IMR-90 (cell line): ENCODE data around the gene YEATS4. TPM values are rescaled to one million over a fixed set of nuclear protein-coding genes. Genes with fewer than 3 reads are reported as not detected.

Experiments used
- ATAC-seq: fragments of 200-7000 bp; cut with Tn5 transposase; 2 replicates; pipeline ENCODE4 v1.9.1; 2020; ENCODE audit warnings: low read depth, mild to moderate bottlenecking, moderate library complexity
- BruUV-seq: library from RNA; stranded (reverse); fragments of 400-500 nt; replicated peaks from 2 replicates; lab custom pipeline; 2021; lab: Mats Ljungman, UMichigan
- CTCF ChIA-PET: fragments of 300-600 bp; formaldehyde crosslinking; extraction: SDS; loops from one replicate; lab custom pipeline; 2021; ENCODE audit warnings: antibody characterized with exemption; lab: Yijun Ruan, JAX
- POLR2A ChIA-PET: fragments of 300-600 bp; sonication (Branson Sonifier 250); formaldehyde crosslinking; loops from one replicate; lab custom pipeline; 2022; ENCODE audit warnings: antibody characterized with exemption; ENCODE audit not compliant: unreplicated experiment; lab: Charles Lee
- DNase-seq: peaks from one replicate; pipeline ENCODE4 v3.0.0; 2013
- H2AFZ ChIP-seq: replicated peaks from 2 replicates; pipeline ENCODE3; 2013; ENCODE audit warnings: low read length, mild to moderate bottlenecking; ENCODE audit not compliant: poor library complexity
- H2AK5ac ChIP-seq: 2 replicates; pipeline ENCODE4 v1.6.1; 2013; ENCODE audit warnings: low read depth, low read length, inconsistent platforms
- H2AK9ac ChIP-seq: replicated peaks from 2 replicates; pipeline ENCODE3; 2013; ENCODE audit warnings: mild to moderate bottlenecking, low read depth, low read length, moderate library complexity; ENCODE audit not compliant: poor library complexity
- H2BK120ac ChIP-seq: 2 replicates; pipeline ENCODE4 v1.6.1; 2013; ENCODE audit warnings: low read depth, low read length, inconsistent platforms
- H2BK15ac ChIP-seq: 3 replicates; pipeline ENCODE4 v1.6.1; 2013; ENCODE audit warnings: low read depth, low read length, inconsistent platforms
- H2BK20ac ChIP-seq: 2 replicates; pipeline ENCODE4 v1.6.1; 2013; ENCODE audit warnings: low read depth, mild to moderate bottlenecking, inconsistent platforms, low read length, moderate library complexity
- H2BK5ac ChIP-seq: 2 replicates; pipeline ENCODE4 v1.6.1; 2013; ENCODE audit warnings: mild to moderate bottlenecking, low read depth, low read length, inconsistent platforms; ENCODE audit not compliant: poor library complexity, severe bottlenecking
- H3K14ac ChIP-seq: replicated peaks from 2 replicates; pipeline ENCODE4 v1.6.1; 2013; ENCODE audit warnings: low read depth, low read length, inconsistent platforms
- H3K18ac ChIP-seq: 2 replicates; pipeline ENCODE4 v1.6.1; 2013; ENCODE audit warnings: low read depth, low read length, control low read depth
- H3K23ac ChIP-seq: 2 replicates; pipeline ENCODE4 v1.6.1; 2013; ENCODE audit warnings: low read depth, low read length, inconsistent platforms
- H3K27ac ChIP-seq: 2 replicates; pipeline ENCODE4 v1.5.1; 2013; ENCODE audit warnings: mild to moderate bottlenecking, control low read depth, low read length; ENCODE audit not compliant: insufficient read depth
- H3K27me3 ChIP-seq: 2 replicates; pipeline ENCODE4 v1.6.1; 2013; ENCODE audit warnings: low read length; ENCODE audit not compliant: control insufficient read depth, insufficient read depth
- H3K36me3 ChIP-seq: 2 replicates; pipeline ENCODE4 v1.6.1; 2013; ENCODE audit warnings: low read length, mixed read lengths; ENCODE audit not compliant: control insufficient read depth, insufficient read depth
- H3K4ac ChIP-seq: 2 replicates; pipeline ENCODE4 v1.6.1; 2013; ENCODE audit warnings: low read depth, low read length, inconsistent platforms
- H3K4me1 ChIP-seq: 2 replicates; pipeline ENCODE4 v1.6.1; 2013; ENCODE audit warnings: low read length, mixed read lengths; ENCODE audit not compliant: control insufficient read depth, insufficient read depth
- H3K4me2 ChIP-seq: 2 replicates; pipeline ENCODE4 v1.6.1; 2013; ENCODE audit warnings: low read depth, mild to moderate bottlenecking, control low read depth, low read length, moderate library complexity
- H3K4me3 ChIP-seq: 2 replicates; pipeline ENCODE4 v1.5.1; 2013; ENCODE audit warnings: low read depth, mild to moderate bottlenecking, control low read depth, low read length, moderate library complexity; ENCODE audit not compliant: insufficient read depth
- H3K56ac ChIP-seq: 2 replicates; pipeline ENCODE4 v1.6.1; 2013; ENCODE audit warnings: low read length, inconsistent platforms; ENCODE audit not compliant: insufficient read depth; ENCODE audit errors: extremely low read depth
- H3K79me1 ChIP-seq, 2 experiments: 2 replicates each; pipeline ENCODE4 v1.6.1; 2013; ENCODE audit warnings: low read length in 2 of 2, inconsistent platforms in 1 of 2, low read depth in 1 of 2
- H3K9ac ChIP-seq: 2 replicates; pipeline ENCODE4 v1.6.1; 2013; ENCODE audit warnings: low read depth, low read length, control low read depth
- H3K9me1 ChIP-seq: 2 replicates; pipeline ENCODE4 v1.6.1; 2013; ENCODE audit warnings: low read length, inconsistent platforms; ENCODE audit not compliant: insufficient read depth
- H3K9me3 ChIP-seq: 2 replicates; pipeline ENCODE4 v1.6.1; 2013; ENCODE audit warnings: low read length; ENCODE audit not compliant: control insufficient read depth, insufficient read depth
- H4K20me1 ChIP-seq: 2 replicates; pipeline ENCODE4 v1.6.1; 2013; ENCODE audit warnings: low read length, inconsistent platforms; ENCODE audit not compliant: insufficient read depth
- H4K5ac ChIP-seq: 2 replicates; pipeline ENCODE4 v1.6.1; 2013; ENCODE audit warnings: mild to moderate bottlenecking, low read depth, low read length, control low read depth
- H4K8ac ChIP-seq, 2 experiments: 2 replicates each; pipeline ENCODE4 v1.6.1; 2013; ENCODE audit warnings: low read depth in 2 of 2, low read length in 2 of 2, control low read depth in 1 of 2, inconsistent platforms in 1 of 2
- H4K91ac ChIP-seq: 2 replicates; pipeline ENCODE4 v1.6.1; 2013; ENCODE audit warnings: low read depth, low read length, inconsistent platforms; ENCODE audit not compliant: insufficient read depth
- BHLHE40 ChIP-seq: fragments of 150-350 bp; IDR thresholded peaks from 2 replicates; pipeline ENCODE4 v1.6.1; 2016; ENCODE audit warnings: mild to moderate bottlenecking, low read depth, low read length
- CHD1 ChIP-seq: IDR thresholded peaks from 2 replicates; pipeline ENCODE4 v1.6.1; 2012; ENCODE audit warnings: low read depth, low read length, improper control_type of control experiment
- RCOR1 ChIP-seq: IDR thresholded peaks from 2 replicates; pipeline ENCODE4 v1.6.1; 2012; ENCODE audit warnings: mild to moderate bottlenecking, low read length, improper control_type of control experiment; ENCODE audit not compliant: insufficient replicate concordance
- RFX5 ChIP-seq: IDR thresholded peaks from 2 replicates; pipeline ENCODE4 v1.8.0; 2012; ENCODE audit warnings: low read depth, mild to moderate bottlenecking, low read length, moderate library complexity
- USF2 ChIP-seq: fragments of 150-350 bp; IDR thresholded peaks from 2 replicates; pipeline ENCODE4 v1.6.1; 2017; ENCODE audit warnings: mild to moderate bottlenecking, antibody characterized with exemption, low read length, low read depth
- WGBS, 2 experiments: methylation state at CpG; one replicate each; pipeline versions ENCODE4 v1.1.5 to v1.1.7; 2013; ENCODE audit warnings: missing lambda C conversion rate in 2 of 2; ENCODE audit not compliant: insufficient read length in 1 of 2; ENCODE audit errors: extremely low coverage in 2 of 2; 5-methylcytosine and 5-hydroxymethylcytosine counted together
- dilution Hi-C: fragments of 300-500 bp; cut with HindIII; formaldehyde crosslinking; loops from one replicate; pipeline ENCODE4 v1.14.3; 2018; ENCODE audit warnings: low sequenced_read_pairs; ENCODE audit not compliant: unreplicated experiment
- in situ Hi-C: fragments of 300-500 bp; cut with MboI; formaldehyde crosslinking; loops from 3 replicates; pipeline ENCODE4 v1.14.3; 2019; ENCODE audit warnings: low sequenced_read_pairs, inconsistent platforms, mixed read lengths
- intact Hi-C: fragments of 100-400 bp; cut with micrococcal nuclease; formaldehyde crosslinking; loops from 2 replicates; pipeline ENCODE4 v1.10.0; 2022
- polyA plus RNA-seq, 3 experiments: library from polyadenylated mRNA; depleted of rRNA; stranded (reverse); fragments of >200 nt; gene quantifications; 2 replicates each; pipeline ENCODE4 v1.2.3, GENCODE V29; 2012; ENCODE audit warnings: low replicate concordance in 1 of 3
- total RNA-seq: library from RNA; depleted of rRNA; stranded (reverse); fragments of >200 nt; gene quantifications from 2 replicates; pipeline ENCODE4 v1.2.3, GENCODE V29; 2012

YEATS4 gene
- total and polyA plus RNA-seq, 2 of the 4 experiments (the other 2 are of a cell fraction): 6.9 to 15.1 TPM

GRCh38 chr12:69332815-69333358 is 26.7 kb upstream of the YEATS4 start:
- WGBS, 2 experiments: 62% methylated on average over 2 of the region's 6 CpGs; no CpG with 5 or more reads in 1 of the 2 experiments
- H3K4me1 ChIP-seq: 0 out of 2 replicates have a peak, but pooled peaks cover 2% of the 10 kb centered on the region
- H3K27ac ChIP-seq: no peak overlapping the region
- H2AFZ ChIP-seq: no peak overlapping the region
- H3K4ac ChIP-seq: no peak overlapping the region
- H3K36me3 ChIP-seq: no peaks in the 10 kb centered on the region
- no peak overlapping the region for H4K5ac ChIP-seq
- no peak overlapping the region for H2BK5ac ChIP-seq
- H3K9ac ChIP-seq: no peak overlapping the region
- no peak overlapping the region for H2AK9ac ChIP-seq
- TF ChIP-seq RCOR1 (no peak), CHD1 (no peak), RFX5 (no peak), BHLHE40 (no peak), USF2 (no peak)
- in situ Hi-C loops (loop anchor here (25.0 kb wide), 1 partner anchor 404 kb away; the partner anchor contains the start of gene RAB3IP), intact Hi-C loops (no loop called here), dilution Hi-C loops (no loop called here)
- H4K20me1 ChIP-seq: no peaks in the 10 kb centered on the region
- peaks cover 35% of the 10 kb centered on the region for H3K27me3 ChIP-seq
- H3K4me3 ChIP-seq: no peak overlapping the region
- H3K14ac ChIP-seq: no peak overlapping the region
- H3K56ac ChIP-seq: no peak overlapping the region
- DNase-seq (no peak), ATAC-seq (no peak)
- no peaks in the 10 kb centered on the region for H3K9me1 ChIP-seq
- H2BK20ac ChIP-seq: no peak overlapping the region
- H2AK5ac ChIP-seq: no peak overlapping the region
- no peaks in the 10 kb centered on the region for H3K9me3 ChIP-seq
- H2BK120ac ChIP-seq: no peak overlapping the region
- H3K23ac ChIP-seq: no peak overlapping the region
- H4K8ac ChIP-seq: no peak overlapping the region
- no peak overlapping the region for H3K4me2 ChIP-seq
- CTCF ChIA-PET: interaction anchor here (1.1 kb wide), 1 partner anchor 9 kb away, joined by 6 read pairs; no protein-coding TSS in a partner anchor
- no peaks in the 10 kb centered on the region for H3K79me1 ChIP-seq
- H3K18ac ChIP-seq: no peak overlapping the region
- H4K91ac ChIP-seq: no peak overlapping the region
- no TSS peak for BruUV-seq
- POLR2A ChIA-PET: no interaction called here
- no peak overlapping the region for H2BK15ac ChIP-seq
